Keratinocyte (primary cell): ENCODE measurements around the gene GASK1A. TPM values are rescaled to one million over a fixed set of nuclear protein-coding genes. Genes with fewer than 3 reads are reported as not detected.

ENCODE experiments used
- DNase-seq: peaks from one replicate; pipeline ENCODE4 v3.0.0-alpha.2; 2011; ENCODE audit warnings: low read depth, missing footprints, low spot score
- FAIRE-seq: peaks from 2 replicates; lab custom pipeline; 2011; peaks lifted over from hg19 to GRCh38; lab: Jason Lieb, UNC
- H2AFZ ChIP-seq: 2 replicates; pipeline ENCODE4 v1.6.0; 2012; ENCODE audit warnings: low read length, control low read depth, inconsistent platforms; ENCODE audit not compliant: control insufficient read depth
- H3K27ac ChIP-seq: 2 replicates; pipeline ENCODE4 v1.5.1; 2011; ENCODE audit warnings: low read length; ENCODE audit not compliant: control insufficient read depth, insufficient read depth
- H3K27me3 ChIP-seq: 3 replicates; pipeline ENCODE4 v1.6.0; 2011; ENCODE audit warnings: low read length; ENCODE audit not compliant: control insufficient read depth, insufficient read depth; ENCODE audit errors: extremely low read depth
- H3K36me3 ChIP-seq, 2 experiments: 2 replicates in 1 of 2; 3 replicates in 1 of 2; pipeline ENCODE4 v1.5.1; 2011; ENCODE audit warnings: low read length in 2 of 2, mild to moderate bottlenecking in 1 of 2; ENCODE audit not compliant: control insufficient read depth in 2 of 2, insufficient read depth in 2 of 2; ENCODE audit errors: extremely low read depth in 1 of 2
- H3K4me1 ChIP-seq: 3 replicates; pipeline ENCODE4 v1.5.1; 2011; ENCODE audit warnings: low read length; ENCODE audit not compliant: control insufficient read depth, insufficient read depth; ENCODE audit errors: extremely low read depth
- H3K4me2 ChIP-seq: 3 replicates; pipeline ENCODE4 v1.6.0; 2011; ENCODE audit warnings: low read depth, low read length; ENCODE audit not compliant: control insufficient read depth, insufficient read depth; ENCODE audit errors: extremely low read depth
- H3K4me3 ChIP-seq, 3 experiments: fragments of 200-600 bp in 1 of 3; sonication (generic) in 1 of 3; 2 replicates in 2 of 3; 3 replicates in 1 of 3; pipeline ENCODE4 v1.5.1; 2011 to 2016; ENCODE audit warnings: low read length in 3 of 3, mild to moderate bottlenecking in 3 of 3, control low read depth in 2 of 3, inconsistent platforms in 1 of 3, low read depth in 1 of 3, mixed read lengths in 1 of 3, mixed run types in 1 of 3, moderate library complexity in 1 of 3; ENCODE audit not compliant: control insufficient read depth in 2 of 3, insufficient read depth in 2 of 3; ENCODE audit errors: extremely low read depth in 1 of 3
- H3K79me2 ChIP-seq: 2 replicates; pipeline ENCODE4 v1.6.0; 2012; ENCODE audit warnings: low read length; ENCODE audit not compliant: control insufficient read depth, insufficient read depth
- H3K9ac ChIP-seq: 3 replicates; pipeline ENCODE4 v1.6.0; 2011; ENCODE audit warnings: low read length; ENCODE audit not compliant: control insufficient read depth, insufficient read depth; ENCODE audit errors: extremely low read depth
- H3K9me1 ChIP-seq: 3 replicates; pipeline ENCODE4 v1.6.0; 2011; ENCODE audit warnings: low read length; ENCODE audit not compliant: control insufficient read depth, insufficient read depth; ENCODE audit errors: extremely low read depth
- H3K9me3 ChIP-seq: 2 replicates; pipeline ENCODE4 v1.5.1; 2012; ENCODE audit warnings: low read depth, low read length; ENCODE audit not compliant: control insufficient read depth
- H4K20me1 ChIP-seq: 3 replicates; pipeline ENCODE4 v1.6.0; 2011; ENCODE audit warnings: low read length; ENCODE audit not compliant: control insufficient read depth, insufficient read depth; ENCODE audit errors: extremely low read depth
- CTCF ChIP-seq, 3 experiments: IDR thresholded peaks in 1 of 3; conservative IDR thresholded peaks in 1 of 3; optimal IDR thresholded peaks in 1 of 3; 2 replicates in 2 of 3; 3 replicates in 1 of 3; pipeline versions ENCODE3 to v1.5.1; 2011; ENCODE audit warnings: low read length in 3 of 3, mild to moderate bottlenecking in 3 of 3, moderate library complexity in 2 of 3, control low read depth in 1 of 3, inconsistent platforms in 1 of 3; ENCODE audit not compliant: insufficient read depth in 2 of 3; ENCODE audit errors: extremely low read depth in 1 of 3
- EZH2 ChIP-seq: IDR thresholded peaks from one replicate; pipeline ENCODE4 v1.6.1; 2012; ENCODE audit warnings: inconsistent platforms, mild to moderate bottlenecking, low read length, moderate library complexity
- dilution Hi-C: fragments of 300-500 bp; cut with MboI; formaldehyde crosslinking; loops from one replicate; pipeline ENCODE4 v1.7.0; 2020; ENCODE audit warnings: low sequenced_read_pairs; ENCODE audit not compliant: extremely low pct_ligation_motif_present
- polyA plus RNA-seq, 5 experiments: library from polyadenylated mRNA; depleted of rRNA in 3 of 5; stranded (reverse) in 3 of 5; stranded (forward) in 1 of 5; unstranded in 1 of 5; fragments of >200 nt; gene quantifications; 1 replicate in 1 of 5; 2 replicates in 3 of 5; 3 replicates in 1 of 5; pipeline versions ENCODE4 v1.2.1 to v1.2.3, GENCODE V29; 2011 to 2012; ENCODE audit warnings: missing spikeins in 2 of 5, low read depth in 1 of 5, low replicate concordance in 1 of 5

Gene GASK1A
- polyA plus RNA-seq, 1 donor (not counting 4 experiments of a cell fraction or from before 2014, with no cell fraction given) = 0.30 TPM

GRCh38 chr3:43071313-43071893 lies 92.3 kb downstream of the GASK1A start:
- FAIRE-seq = no peak
- no peaks in the 10 kb centered on the region for H3K27me3 ChIP-seq
- H3K36me3 ChIP-seq = no peaks in the 10 kb centered on the region
- dilution Hi-C loops = no loop called here
- no peaks in the 10 kb centered on the region for H3K9me1 ChIP-seq
- H3K4me3 ChIP-seq = no peak overlapping the region
- H3K79me2 ChIP-seq = no peaks in the 10 kb centered on the region
- no peak overlapping the region for H3K4me2 ChIP-seq
- no peak overlapping the region for H3K27ac ChIP-seq
- no peak overlapping the region for H3K9ac ChIP-seq
- no peak for DNase-seq
- no peaks in the 10 kb centered on the region for H3K9me3 ChIP-seq
- no peak overlapping the region for H2AFZ ChIP-seq
- no peaks in the 10 kb centered on the region for H3K4me1 ChIP-seq
- TF ChIP-seq EZH2 = no peak
- peak; percentile 46 to 63 (median 54) for TF ChIP-seq CTCF (optimal IDR thresholded peaks at IDR 0.05 in 1 of 3, IDR thresholded peaks at IDR 0.05 in 1 of 3, conservative IDR thresholded peaks at IDR 0.05 in 1 of 3; ENCODE audit: extremely low read depth in 1 of 3, insufficient read depth in 2 of 3, low read length in 3 of 3)
- no peaks in the 10 kb centered on the region for H4K20me1 ChIP-seq

GRCh38 chr3:43072361-43072760 lies 93.2 kb downstream of the GASK1A start:
- no peaks in the 10 kb centered on the region for H3K4me1 ChIP-seq
- H3K36me3 ChIP-seq = no peaks in the 10 kb centered on the region
- FAIRE-seq = no peak
- no peaks in the 10 kb centered on the region for H4K20me1 ChIP-seq
- no peaks in the 10 kb centered on the region for H3K9me3 ChIP-seq
- no peak overlapping the region for H3K9ac ChIP-seq
- no peak overlapping the region for H3K4me2 ChIP-seq
- dilution Hi-C loops = no loop called here
- H2AFZ ChIP-seq = no peak overlapping the region
- DNase-seq = no peak
- no peaks in the 10 kb centered on the region for H3K27me3 ChIP-seq
- TF ChIP-seq EZH2 = no peak
- TF ChIP-seq CTCF (optimal IDR thresholded peaks at IDR 0.05 in 1 of 3, IDR thresholded peaks at IDR 0.05 in 1 of 3, conservative IDR thresholded peaks at IDR 0.05 in 1 of 3; ENCODE audit: extremely low read depth in 1 of 3, insufficient read depth in 2 of 3, low read length in 3 of 3) = no peak
- no peaks in the 10 kb centered on the region for H3K9me1 ChIP-seq
- no peaks in the 10 kb centered on the region for H3K79me2 ChIP-seq
- no peak overlapping the region for H3K27ac ChIP-seq
- H3K4me3 ChIP-seq = no peak overlapping the region
